Measurements from ENCODE around the gene CTNNA3. TPM values are rescaled to one million over a fixed set of nuclear protein-coding genes. Genes with fewer than 3 reads are reported as not detected.

CTNNA3 gene
- total RNA-seq, 1 experiment from 2014 or later, result 0.32 TPM

DNA sequence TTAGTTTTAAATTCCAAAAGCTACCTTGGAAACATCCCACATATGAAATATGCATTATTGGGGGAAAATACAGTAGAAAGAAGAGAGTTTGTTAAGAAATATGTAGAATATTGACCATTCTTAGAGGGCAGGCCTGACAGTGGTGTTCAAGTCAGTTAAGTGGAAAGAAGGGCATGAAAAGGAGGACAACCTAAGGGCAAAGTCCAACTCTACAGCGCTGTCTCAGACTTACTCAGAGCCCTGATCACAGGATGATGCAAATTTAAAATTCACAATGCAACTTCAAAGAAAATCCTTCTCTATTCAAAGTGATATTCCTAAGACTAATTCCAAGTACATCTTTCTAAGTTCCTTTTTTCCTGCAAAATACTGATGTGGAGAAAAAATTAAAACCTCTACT is 909.3 kb downstream of the CTNNA3 start:
- ChIA-PET CTCF (no interaction called here), POLR2A (no interaction called here), RAD21 (ENCODE audit: low non-redundant PET in 1 of 2, low total read pairs in 2 of 2, uncharacterized antibody in 2 of 2, unreplicated experiment in 2 of 2) (no interaction called here)
- H3K36me3 ChIP-seq (ENCODE audit: control insufficient read depth in 1 of 2, insufficient read depth in 2 of 2, low read length in 2 of 2), result no peaks in the 10 kb centered on the region
- no peaks in the 10 kb centered on the region for H3K9me3 ChIP-seq (ENCODE audit: control insufficient read depth in 1 of 2, insufficient read depth in 1 of 2, low read depth in 1 of 2, low read length in 2 of 2)
- no peak overlapping the region for H2AFZ ChIP-seq (ENCODE audit: low read depth, low read length, poor library complexity, severe bottlenecking)
- no peak overlapping the region for H3K4me2 ChIP-seq (ENCODE audit: low read length)
- no TSS peak for BruUV-seq (replicated peaks)
- H3K27me3 ChIP-seq (ENCODE audit: insufficient read depth, low read length), result no peaks in the 10 kb centered on the region
- DNase-seq (ENCODE audit: low read depth, low spot score) (no peak), ATAC-seq (no peak)
- H3K4me3 ChIP-seq (replicated peaks in 1 of 2; ENCODE audit: low read depth in 1 of 2, low read length in 2 of 2), result no peak overlapping the region
- H3K27ac ChIP-seq (ENCODE audit: low read depth, low read length), result no peak overlapping the region
- no peaks in the 10 kb centered on the region for H3K9me2 ChIP-seq (ENCODE audit: insufficient read depth)
- intact Hi-C loops (cut with micrococcal nuclease), result no loop called here
- peaks cover 0 to 4% of the 10 kb centered on the region in 2 experiments; a peak in 1 of 4 replicates for H3K4me1 ChIP-seq (ENCODE audit: control insufficient read depth in 1 of 2, insufficient read depth in 2 of 2, low read length in 2 of 2)
- TF ChIP-seq SP1 (IDR thresholded peaks at IDR 0.05; ENCODE audit: low read depth), result no peak
- no peak for TF ChIP-seq CBX3 (IDR thresholded peaks at IDR 0.05; ENCODE audit: low read depth)
- TF ChIP-seq, protein P1, sequence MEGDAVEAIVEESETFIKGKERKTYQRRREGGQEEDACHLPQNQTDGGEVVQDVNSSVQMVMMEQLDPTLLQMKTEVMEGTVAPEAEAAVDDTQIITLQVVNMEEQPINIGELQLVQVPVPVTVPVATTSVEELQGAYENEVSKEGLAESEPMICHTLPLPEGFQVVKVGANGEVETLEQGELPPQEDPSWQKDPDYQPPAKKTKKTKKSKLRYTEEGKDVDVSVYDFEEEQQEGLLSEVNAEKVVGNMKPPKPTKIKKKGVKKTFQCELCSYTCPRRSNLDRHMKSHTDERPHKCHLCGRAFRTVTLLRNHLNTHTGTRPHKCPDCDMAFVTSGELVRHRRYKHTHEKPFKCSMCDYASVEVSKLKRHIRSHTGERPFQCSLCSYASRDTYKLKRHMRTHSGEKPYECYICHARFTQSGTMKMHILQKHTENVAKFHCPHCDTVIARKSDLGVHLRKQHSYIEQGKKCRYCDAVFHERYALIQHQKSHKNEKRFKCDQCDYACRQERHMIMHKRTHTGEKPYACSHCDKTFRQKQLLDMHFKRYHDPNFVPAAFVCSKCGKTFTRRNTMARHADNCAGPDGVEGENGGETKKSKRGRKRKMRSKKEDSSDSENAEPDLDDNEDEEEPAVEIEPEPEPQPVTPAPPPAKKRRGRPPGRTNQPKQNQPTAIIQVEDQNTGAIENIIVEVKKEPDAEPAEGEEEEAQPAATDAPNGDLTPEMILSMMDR (IDR thresholded peaks at IDR 0.05 in 2 of 3, conservative IDR thresholded peaks at IDR 0.05 in 1 of 3; ENCODE audit: borderline replicate concordance in 1 of 3, insufficient read depth in 1 of 3, low read depth in 2 of 3, low read length in 2 of 3), result no peak
- no peak for TF ChIP-seq CEBPB (IDR thresholded peaks at IDR 0.05; ENCODE audit: low read depth)
- no peaks in the 10 kb centered on the region for H4K20me1 ChIP-seq (ENCODE audit: insufficient read depth)
- H3K9ac ChIP-seq (ENCODE audit: low read length), result no peak overlapping the region
- no peaks in the 10 kb centered on the region for H3K79me2 ChIP-seq (ENCODE audit: insufficient read depth, low read length)

DNA sequence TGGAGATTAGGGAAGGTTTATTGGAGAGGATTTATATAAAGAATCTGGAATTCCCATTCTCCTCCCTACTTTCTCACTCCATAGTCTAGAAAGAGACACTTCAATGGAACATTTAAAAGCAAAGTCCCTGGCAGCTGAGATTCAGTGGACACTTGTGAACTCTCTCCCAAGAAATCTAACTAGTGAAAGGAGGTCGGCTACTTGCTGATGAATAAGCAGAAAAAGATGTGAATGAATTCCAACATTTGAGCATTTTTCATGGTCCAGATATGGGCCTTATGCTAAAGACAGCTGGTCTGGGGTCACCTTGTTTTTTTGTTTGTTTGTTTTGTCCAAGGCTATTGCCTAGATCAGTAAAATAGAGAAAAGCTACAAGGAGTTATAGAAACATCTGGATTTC is 911.2 kb downstream of the CTNNA3 start:
- Histone ChIP-seq H3K9ac (ENCODE audit: low read length) (no peak overlapping the region), H3K79me2 (ENCODE audit: insufficient read depth, low read length) (no peaks in the 10 kb centered on the region), H3K9me3 (ENCODE audit: control insufficient read depth in 1 of 2, insufficient read depth in 1 of 2, low read depth in 1 of 2, low read length in 2 of 2) (no peaks in the 10 kb centered on the region), H3K36me3 (ENCODE audit: control insufficient read depth in 1 of 2, insufficient read depth in 2 of 2, low read length in 2 of 2) (no peaks in the 10 kb centered on the region), H2AFZ (ENCODE audit: low read depth, low read length, poor library complexity, severe bottlenecking) (no peak overlapping the region), H3K9me2 (ENCODE audit: insufficient read depth) (no peaks in the 10 kb centered on the region), H4K20me1 (ENCODE audit: insufficient read depth) (no peaks in the 10 kb centered on the region), H3K4me3 (replicated peaks in 1 of 2; ENCODE audit: low read depth in 1 of 2, low read length in 2 of 2) (no peak overlapping the region), H3K27me3 (ENCODE audit: insufficient read depth, low read length) (no peaks in the 10 kb centered on the region), H3K4me1 (ENCODE audit: control insufficient read depth in 1 of 2, insufficient read depth in 2 of 2, low read length in 2 of 2) (peaks cover 0 to 4% of the 10 kb centered on the region in 2 experiments; a peak in 1 of 4 replicates), H3K27ac (ENCODE audit: low read depth, low read length) (no peak overlapping the region), H3K4me2 (ENCODE audit: low read length) (no peak overlapping the region)
- no peak for DNase-seq (ENCODE audit: low read depth, low spot score)
- ChIA-PET CTCF (interaction anchor here (1.5 kb wide), 1 partner anchor 11 kb away, joined by 3 read pairs; no protein-coding TSS in a partner anchor), RAD21 (ENCODE audit: low non-redundant PET in 1 of 2, low total read pairs in 2 of 2, uncharacterized antibody in 2 of 2, unreplicated experiment in 2 of 2) (no interaction called here), POLR2A (no interaction called here)
- ATAC-seq, result no peak
- no peak for TF ChIP-seq CEBPB (IDR thresholded peaks at IDR 0.05; ENCODE audit: low read depth)
- intact Hi-C loops (cut with micrococcal nuclease), result no loop called here
- BruUV-seq (replicated peaks), result no TSS peak
